NCI-H774 (cell line): ENCODE results near the gene ZNHIT6.

Experiments used
- DNase-seq: peaks from one replicate; lab custom pipeline; 2025; lab: John Stamatoyannopoulos, UW

Gene ZNHIT6

GRCh38 chr1:85621430-85621829, 86.8 kb downstream of the ZNHIT6 start:
- DNase-seq = no peak

DNA sequence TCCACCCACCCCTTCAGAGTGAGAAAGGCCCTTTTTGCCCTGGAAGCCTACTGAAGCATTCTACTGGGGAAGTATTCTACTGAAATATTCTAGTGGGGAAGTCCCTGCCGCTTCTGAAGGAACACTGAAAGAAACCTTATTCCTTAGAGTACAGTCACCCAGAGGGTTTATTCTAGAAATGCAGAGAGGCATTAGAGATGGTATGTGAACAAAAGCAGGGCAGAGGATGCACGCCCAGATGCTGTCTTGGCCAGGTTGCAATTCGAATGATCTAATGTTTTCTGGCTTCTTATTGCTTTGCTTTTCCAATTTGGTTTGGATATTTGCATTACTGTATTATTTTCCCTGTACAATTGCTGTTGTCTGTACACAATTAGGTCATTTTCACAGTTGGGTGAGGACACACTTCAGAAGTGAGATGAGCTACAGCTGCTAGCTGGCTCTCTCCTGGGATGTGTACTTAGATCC, 90.6 kb downstream of the ZNHIT6 start:
- no peak for DNase-seq

GRCh38 chr1:85616736-85617135, 91.5 kb downstream of the ZNHIT6 start:
- no peak for DNase-seq

- no peak for DNase-seq
Observed at GRCh38 chr1:85616364-85616705, 91.9 kb downstream of the ZNHIT6 start.

GRCh38 chr1:85615586-85616363, 92.5 kb downstream of the ZNHIT6 start:
- DNase-seq = no peak

GRCh38 chr1:85612704-85613361, 95.4 kb downstream of the ZNHIT6 start:
- no peak for DNase-seq

DNA sequence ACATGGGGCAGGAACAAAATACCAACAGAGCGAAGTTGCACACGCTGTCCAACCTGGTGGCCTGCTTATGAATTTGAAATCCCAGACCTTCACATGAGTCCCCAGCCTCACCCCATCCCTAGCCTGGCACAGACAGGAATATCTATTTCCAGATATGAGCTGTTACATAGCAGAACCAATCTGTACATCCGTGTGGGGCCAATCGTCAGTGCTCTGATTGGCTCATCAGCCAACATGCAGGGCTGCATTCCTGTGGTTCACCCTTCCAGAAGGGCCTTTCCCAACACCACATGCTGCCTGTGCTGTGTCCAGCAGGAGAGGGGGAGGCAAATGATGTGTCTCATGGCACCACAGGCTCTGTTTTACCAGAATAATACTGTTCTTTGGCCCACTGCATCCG, 96.4 kb downstream of the ZNHIT6 start:
- no peak for DNase-seq

GRCh38 chr1:85611425-85611824, 96.8 kb downstream of the ZNHIT6 start:
- DNase-seq = no peak

- no peak for DNase-seq
Observed at GRCh38 chr1:85609976-85610375, 98.3 kb downstream of the ZNHIT6 start.

- DNase-seq = no peak
Observed at GRCh38 chr1:85608851-85609250, 99.4 kb downstream of the ZNHIT6 start.

DNA sequence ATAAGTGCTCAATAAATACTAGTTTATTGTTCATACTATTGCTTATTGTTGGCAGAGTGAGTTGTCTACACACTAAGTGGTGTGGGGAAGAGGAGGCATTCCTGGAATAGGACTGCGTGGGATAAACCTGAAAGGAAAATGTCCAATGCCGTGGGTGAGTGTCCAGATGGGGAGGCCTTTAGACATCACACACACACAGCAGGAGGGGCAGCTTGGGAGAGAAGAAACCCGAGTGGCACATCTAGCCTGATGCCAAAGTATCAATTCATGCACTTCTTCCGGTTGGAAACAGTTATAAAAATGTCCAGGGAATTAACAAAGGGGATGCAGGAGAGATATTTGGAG, 100.3 kb downstream of the ZNHIT6 start:
- no peak for DNase-seq

DNA sequence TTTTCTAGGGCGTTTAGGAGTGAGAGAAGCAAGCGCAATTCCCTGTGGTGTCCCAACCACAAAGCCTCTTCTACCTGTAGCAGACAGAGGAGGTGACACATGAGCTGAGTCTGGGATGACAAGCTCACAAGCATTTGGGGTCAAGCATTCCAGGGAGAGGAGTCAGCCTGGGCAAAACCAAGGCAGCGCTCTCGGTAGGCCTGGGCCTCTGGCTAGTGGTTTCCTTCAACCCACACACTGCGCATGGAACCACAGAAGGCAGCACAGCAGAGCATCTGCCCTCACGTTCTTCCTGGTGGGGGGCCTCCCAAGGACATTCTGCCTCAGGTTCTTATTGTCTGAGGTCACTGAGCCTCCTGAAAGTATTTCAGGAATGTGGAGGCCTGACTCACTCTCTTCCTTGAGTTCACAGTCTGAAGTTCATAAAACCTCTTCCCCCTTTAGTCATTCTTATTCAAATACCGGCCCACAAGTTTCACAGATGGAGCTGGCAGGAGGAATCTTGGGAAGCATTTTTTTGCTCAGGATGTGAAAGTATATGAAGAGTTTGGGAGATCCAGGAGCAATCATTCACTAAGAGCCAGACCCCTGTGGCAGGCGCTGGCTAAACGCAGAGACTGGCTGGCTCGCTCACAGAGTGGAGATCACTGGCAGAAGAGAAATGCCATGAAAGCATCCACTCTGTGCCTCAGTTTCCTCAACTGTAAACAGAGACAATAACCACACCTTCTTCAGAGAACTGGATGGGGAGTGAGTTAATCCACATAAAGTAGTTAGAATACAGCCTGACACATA, 100.9 kb downstream of the ZNHIT6 start:
- no peak for DNase-seq

- DNase-seq = no peak
Observed at GRCh38 chr1:85606414-85606800, 101.8 kb downstream of the ZNHIT6 start.

- no peak for DNase-seq
Observed at GRCh38 chr1:85605484-85606413, 102.5 kb downstream of the ZNHIT6 start.

DNA sequence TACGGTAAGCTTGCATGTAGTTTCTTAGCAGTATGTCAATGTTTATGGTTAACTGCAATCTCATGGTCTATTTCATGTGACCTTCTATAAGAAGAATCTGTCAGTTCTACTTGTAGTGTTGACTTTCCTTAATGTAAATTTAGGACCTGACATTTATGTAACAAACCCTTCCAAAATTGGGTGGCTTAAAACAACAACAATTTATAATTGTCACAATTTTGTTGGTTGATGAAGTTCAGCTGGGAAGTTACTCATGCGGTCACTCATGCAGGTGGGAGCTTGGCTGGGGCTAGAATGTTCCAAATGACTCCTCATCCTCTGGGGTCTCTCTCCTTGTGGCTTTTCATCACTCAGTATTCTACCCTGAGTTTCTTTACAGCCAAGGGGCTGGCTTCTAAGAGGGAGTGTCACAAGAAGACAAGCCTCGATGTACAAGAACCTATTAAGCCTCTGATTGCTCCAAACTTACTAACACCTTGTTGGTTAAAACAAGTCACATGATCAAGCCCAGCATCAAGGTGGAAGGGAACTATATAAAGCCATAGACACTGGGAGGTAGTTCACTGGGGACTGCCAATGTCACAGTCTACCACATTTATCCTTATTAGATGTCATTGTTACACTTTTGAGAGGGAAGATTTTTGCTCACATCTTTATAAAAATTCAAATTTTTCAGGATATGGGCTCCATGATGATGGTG, 103.8 kb downstream of the ZNHIT6 start:
- no peak for DNase-seq

- no peak for DNase-seq
Observed at GRCh38 chr1:85603086-85603880, 105.0 kb downstream of the ZNHIT6 start.

DNA sequence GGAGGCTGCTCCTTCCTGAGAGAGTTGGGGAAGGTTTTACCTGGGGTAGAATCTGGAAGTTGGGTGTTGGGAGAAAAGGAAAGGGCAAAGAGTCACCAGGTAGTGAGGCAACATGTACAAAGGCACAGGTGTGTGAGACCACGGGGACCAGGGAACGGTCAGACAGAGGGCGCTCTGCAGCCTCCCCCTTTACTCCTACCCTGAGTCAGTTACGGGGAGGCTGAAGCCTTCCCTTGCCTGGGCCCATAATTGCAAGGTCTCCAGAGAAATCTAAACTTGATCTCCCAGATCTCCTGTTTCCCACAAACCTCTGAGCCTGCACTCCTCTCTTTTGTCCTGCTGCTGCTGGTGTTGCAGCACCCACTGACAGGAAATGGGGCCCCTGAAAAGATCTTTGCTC, 105.7 kb downstream of the ZNHIT6 start:
- no peak for DNase-seq

- DNase-seq = no peak
Observed at GRCh38 chr1:85601901-85602300, 106.3 kb downstream of the ZNHIT6 start.

GRCh38 chr1:85599681-85600080, 108.6 kb downstream of the ZNHIT6 start:
- DNase-seq = no peak
